ENCODE results near the gene CHST13. TPM values are rescaled to one million over a fixed set of nuclear protein-coding genes. Genes with fewer than 3 reads are reported as not detected.

CHST13 gene, protein sequence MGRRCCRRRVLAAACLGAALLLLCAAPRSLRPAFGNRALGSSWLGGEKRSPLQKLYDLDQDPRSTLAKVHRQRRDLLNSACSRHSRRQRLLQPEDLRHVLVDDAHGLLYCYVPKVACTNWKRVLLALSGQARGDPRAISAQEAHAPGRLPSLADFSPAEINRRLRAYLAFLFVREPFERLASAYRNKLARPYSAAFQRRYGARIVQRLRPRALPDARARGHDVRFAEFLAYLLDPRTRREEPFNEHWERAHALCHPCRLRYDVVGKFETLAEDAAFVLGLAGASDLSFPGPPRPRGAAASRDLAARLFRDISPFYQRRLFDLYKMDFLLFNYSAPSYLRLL
- total RNA-seq, result 1 to 10 TPM in 2 of 4 donors, not detected in 2; 2.8 to 2.9 TPM

DNA sequence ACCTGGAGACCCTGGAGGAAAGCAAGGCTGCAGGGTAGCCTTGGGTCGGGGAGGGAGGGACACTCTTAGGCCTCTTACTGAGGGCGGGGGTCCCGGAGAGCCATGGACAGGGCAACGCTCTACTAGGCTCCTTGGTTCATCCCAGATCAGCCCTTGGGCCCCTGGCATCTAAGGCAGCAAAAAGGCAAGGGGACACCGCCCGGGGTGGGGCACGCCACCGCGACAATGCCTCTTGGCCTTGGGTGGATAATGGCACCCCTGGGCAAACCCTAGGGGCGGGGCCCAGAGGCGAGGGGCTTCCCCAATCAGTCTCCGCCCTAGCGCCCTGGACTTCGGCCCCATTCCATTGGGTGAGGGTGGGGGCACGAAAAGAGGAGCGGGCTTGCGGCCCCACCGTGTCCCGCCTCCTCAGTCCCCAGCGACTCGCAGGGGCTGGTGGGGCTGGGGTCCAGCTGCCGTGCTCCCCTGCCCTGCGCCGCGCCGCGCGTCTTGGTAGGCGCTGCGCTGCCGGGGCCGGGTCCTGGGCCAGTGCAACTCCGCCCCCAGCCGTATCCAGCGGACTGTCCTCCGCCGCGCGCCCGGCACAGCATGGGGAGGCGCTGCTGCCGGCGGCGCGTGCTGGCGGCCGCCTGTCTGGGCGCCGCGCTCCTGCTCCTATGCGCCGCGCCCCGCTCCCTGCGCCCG lies at the start of gene CHST13:
TSS of gene CHST13 (plus strand) at position 411 of the 684 bp plus-strand sequence. CDS start at position 589, 178 bp downstream.
- Histone ChIP-seq H3K4me1 (peaks cover 0 to 19% (median 3%) of the 10 kb centered on the region in 4 donors), H3K27me3 (no peaks in the 10 kb centered on the region), H3K27ac (peak within 1 kb of the TSS in 2 of 4 donors; percentile 27 to 68), H3K36me3 (no peaks in the 10 kb centered on the region), H3K9me3 (no peaks in the 10 kb centered on the region), H3K4me3 (peak within 1 kb of the TSS; percentile 4 to 69 (median 42))
- DNase-seq, result peak in 2 of 3 donors; percentile 79 to 88
- peak in 1 of 2 donors; percentile 22 for TF ChIP-seq POLR2A (IDR thresholded peaks at IDR 0.05)
- TF ChIP-seq, protein P1, sequence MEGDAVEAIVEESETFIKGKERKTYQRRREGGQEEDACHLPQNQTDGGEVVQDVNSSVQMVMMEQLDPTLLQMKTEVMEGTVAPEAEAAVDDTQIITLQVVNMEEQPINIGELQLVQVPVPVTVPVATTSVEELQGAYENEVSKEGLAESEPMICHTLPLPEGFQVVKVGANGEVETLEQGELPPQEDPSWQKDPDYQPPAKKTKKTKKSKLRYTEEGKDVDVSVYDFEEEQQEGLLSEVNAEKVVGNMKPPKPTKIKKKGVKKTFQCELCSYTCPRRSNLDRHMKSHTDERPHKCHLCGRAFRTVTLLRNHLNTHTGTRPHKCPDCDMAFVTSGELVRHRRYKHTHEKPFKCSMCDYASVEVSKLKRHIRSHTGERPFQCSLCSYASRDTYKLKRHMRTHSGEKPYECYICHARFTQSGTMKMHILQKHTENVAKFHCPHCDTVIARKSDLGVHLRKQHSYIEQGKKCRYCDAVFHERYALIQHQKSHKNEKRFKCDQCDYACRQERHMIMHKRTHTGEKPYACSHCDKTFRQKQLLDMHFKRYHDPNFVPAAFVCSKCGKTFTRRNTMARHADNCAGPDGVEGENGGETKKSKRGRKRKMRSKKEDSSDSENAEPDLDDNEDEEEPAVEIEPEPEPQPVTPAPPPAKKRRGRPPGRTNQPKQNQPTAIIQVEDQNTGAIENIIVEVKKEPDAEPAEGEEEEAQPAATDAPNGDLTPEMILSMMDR (IDR thresholded peaks at IDR 0.05), result no peak

DNA sequence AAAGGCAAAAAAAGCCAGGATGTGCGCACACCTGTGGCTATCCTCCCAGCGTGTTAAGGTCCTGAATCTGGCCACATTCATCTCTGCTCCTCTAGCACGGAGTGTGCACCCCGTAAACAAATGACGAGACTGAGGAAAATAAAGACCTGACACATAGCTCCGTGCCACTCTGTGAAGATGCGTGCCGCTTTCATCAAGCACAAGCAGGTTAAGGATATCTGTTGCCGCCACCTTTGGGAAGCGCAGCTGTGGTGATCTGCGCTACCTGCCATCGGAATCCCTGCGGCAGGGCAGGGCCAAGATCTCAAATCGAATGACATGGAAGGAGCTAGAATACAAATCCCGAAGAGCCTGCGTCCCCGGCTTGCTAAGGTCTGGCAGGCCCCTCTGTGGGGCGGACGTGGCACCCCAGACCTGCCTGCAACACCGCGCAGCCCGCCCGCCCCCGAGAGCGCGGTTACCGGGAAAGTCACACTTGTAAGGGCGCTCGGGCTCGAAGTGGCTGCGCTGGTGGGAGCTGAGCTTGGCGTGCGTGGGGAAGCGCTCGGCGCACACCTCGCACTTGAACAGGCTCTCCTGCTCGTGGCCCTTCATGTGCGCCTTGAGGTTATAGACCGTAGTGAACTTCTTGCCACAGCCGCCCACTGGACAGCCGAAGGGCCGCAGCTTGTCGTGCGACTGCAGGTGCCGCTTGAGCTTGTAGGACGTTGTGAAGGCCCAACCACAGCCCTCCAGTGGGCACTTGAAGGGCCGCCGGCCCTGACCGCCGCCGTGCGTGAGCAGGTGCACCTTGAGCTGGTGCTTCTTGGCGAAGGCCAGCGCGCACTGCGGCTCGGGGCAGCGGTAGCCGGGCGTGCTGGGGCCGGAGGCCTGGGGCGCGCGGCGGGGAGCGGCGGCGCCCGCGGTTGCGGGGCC lies 49.2 kb upstream of the CHST13 start:
- DNase-seq, result peak; percentile 33 to 73 (median 67)
- Histone ChIP-seq H3K27me3 (no peaks in the 10 kb centered on the region), H3K4me3 (peak overlapping the region; percentile 71 to 98 (median 80)), H3K27ac (peak overlapping the region; percentile 86 to 99 (median 94)), H3K9me3 (no peaks in the 10 kb centered on the region), H3K36me3 (peaks cover 3 to 22% (median 5%) of the 10 kb centered on the region in 3 donors), H3K4me1 (peaks cover 7 to 37% (median 22%) of the 10 kb centered on the region in 4 donors)
- TF ChIP-seq, protein P1 (IDR thresholded peaks at IDR 0.05), result peak in 1 of 6 experiments; percentile 4
- TF ChIP-seq POLR2A (IDR thresholded peaks at IDR 0.05), result no peak

DNA sequence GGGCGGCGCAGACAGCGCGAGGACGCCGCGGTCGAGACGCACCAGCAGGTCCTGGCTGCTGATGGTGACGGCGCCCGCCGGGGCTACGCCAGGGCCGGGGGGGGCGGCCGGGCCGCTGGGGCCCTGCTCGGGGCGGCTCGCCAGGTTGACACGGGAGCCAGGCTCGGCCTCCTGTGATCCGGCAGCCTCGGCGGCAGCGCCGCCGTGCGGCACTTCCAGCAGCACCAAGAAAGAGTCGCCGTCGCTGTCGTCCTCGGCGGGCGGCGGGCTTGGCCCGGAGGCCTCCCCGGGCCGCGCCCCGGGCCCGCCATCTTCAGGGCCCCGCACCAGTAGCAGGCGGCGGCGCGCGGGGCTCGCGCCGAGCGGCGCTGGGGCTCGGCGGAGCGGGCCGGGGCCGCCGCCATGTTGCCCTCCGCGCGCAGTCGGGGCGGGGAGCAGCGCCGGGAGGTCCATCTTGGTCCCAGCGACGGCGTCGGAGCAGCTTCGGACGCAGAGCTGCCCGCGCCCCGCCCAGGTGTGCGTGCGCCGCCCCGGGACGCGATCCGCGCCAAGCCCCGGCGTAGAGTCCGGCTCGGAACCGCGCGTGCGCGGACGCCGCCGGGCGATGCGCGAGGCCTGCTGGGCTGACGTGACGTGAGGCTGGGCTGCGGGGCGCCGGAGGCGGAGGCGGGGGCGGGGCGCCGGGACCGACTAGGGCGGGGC lies 48.4 kb upstream of the CHST13 start, which contains the start of gene ZXDC:
TSS of gene ZXDC (minus strand) at position 479 of the 702 bp plus-strand sequence. CDS start at position 453, 26 bp downstream.
- H3K9me3 ChIP-seq, result no peaks in the 10 kb centered on the region
- H3K27me3 ChIP-seq, result no peaks in the 10 kb centered on the region
- H3K27ac ChIP-seq, result peak within 1 kb of the TSS; percentile 86 to 99 (median 94)
- H3K36me3 ChIP-seq, result peaks cover 0 to 14% (median 0%) of the 10 kb centered on the region in 3 donors
- peak within 1 kb of the TSS; percentile 71 to 98 (median 80) for H3K4me3 ChIP-seq
- peaks cover 7 to 37% (median 22%) of the 10 kb centered on the region in 4 donors for H3K4me1 ChIP-seq
- TF ChIP-seq, protein P1 (IDR thresholded peaks at IDR 0.05), result peak in 4 of 6 experiments; percentile 36 to 54 (median 47)
- peak; percentile 39 to 92 for TF ChIP-seq POLR2A (IDR thresholded peaks at IDR 0.05)
- peak; percentile 89 to 97 (median 96) for DNase-seq

DNA sequence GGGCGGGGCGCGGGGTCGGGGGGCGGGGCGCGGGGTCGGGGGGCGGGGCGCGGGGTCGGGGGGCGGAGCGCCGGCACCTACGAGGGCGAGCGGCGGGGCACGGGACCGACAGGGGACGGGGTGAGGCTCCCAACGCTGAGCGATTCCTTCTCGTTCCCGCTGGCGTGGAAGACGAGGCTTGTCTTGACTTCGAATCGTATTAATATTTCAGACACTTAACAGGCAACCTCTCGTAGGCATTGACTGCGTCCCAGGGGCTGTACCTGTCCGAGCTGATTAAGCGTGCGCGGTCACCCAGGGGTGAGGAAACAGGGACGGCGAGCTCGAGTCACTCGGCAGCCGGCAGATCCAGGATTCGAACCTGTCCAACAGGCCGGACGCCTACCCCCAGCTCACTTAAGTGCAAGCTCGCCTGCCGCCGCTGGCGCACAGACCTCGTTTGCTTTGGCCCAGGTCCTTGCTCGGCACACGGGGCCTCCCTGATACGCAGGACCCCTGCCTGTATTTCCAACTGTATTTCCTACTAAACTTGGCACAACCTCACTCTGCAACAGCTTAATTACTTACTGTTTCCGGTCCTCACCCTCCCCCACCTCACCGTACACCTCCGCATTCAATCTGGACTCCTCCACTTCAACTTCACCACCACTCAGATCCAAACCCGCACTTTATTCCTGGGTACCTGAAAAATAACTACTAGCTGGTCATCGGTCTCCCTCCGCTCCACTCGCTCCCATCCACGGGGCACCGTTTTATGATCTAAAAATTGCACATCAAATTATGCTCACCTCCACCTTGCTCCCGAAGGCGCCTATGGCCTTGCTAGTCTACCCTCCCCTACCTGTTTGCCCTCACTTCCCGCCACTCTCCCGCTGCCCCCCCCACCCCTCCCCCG lies 47.5 kb upstream of the CHST13 start:
- peaks cover 7 to 35% (median 22%) of the 10 kb centered on the region in 4 donors for H3K4me1 ChIP-seq
- DNase-seq, result peak in 1 of 3 donors; percentile 48
- H3K27ac ChIP-seq, result peak overlapping the region; percentile 73 to 99 (median 89)
- H3K36me3 ChIP-seq, result peaks cover 0 to 6% (median 0%) of the 10 kb centered on the region in 3 donors
- H3K27me3 ChIP-seq, result no peaks in the 10 kb centered on the region
- TF ChIP-seq, protein P1 (IDR thresholded peaks at IDR 0.05), result no peak
- peak; percentile 10 to 68 for TF ChIP-seq POLR2A (IDR thresholded peaks at IDR 0.05)
- no peaks in the 10 kb centered on the region for H3K9me3 ChIP-seq
- peak overlapping the region; percentile 51 to 98 (median 61) for H3K4me3 ChIP-seq

Data from Peyer's patch (tissue), 4 donors.